ENCODE measurements around the gene ABHD8.

GRCh38 chr19:17318966-17319365 lies 15.7 kb upstream of the ABHD8 start:
- TF ChIP-seq POLR2A (IDR thresholded peaks at IDR 0.05; ENCODE audit: low read length) (no peak), GATA1 (IDR thresholded peaks at IDR 0.05; ENCODE audit: low read depth, low read length) (no peak)
